Kidney tubule cell (primary cell): ENCODE measurements around the gene SOAT1.
"Not testable (repeated sequence)": the region's sequence is repeated elsewhere in the genome, so short reads cannot be mapped to it uniquely, and the experiment has no call there.

Experiments used
- DNase-seq: peaks from one replicate; pipeline ENCODE4 v3.0.0-alpha.2; 2018; ENCODE audit warnings: low spot score

The SOAT1 gene

GRCh38 chr1:179293340-179294327 lies at the start of gene SOAT1:
Gene SOAT1, plus strand, starts transcription at chr1:179293797. Its CDS starts 8,888 bp downstream, at chr1:179302685.
- DNase-seq = peak; percentile 95

- DNase-seq = not testable (repeated sequence)
Measured at GRCh38 chr1:179245426-179245825, 48.2 kb upstream of the SOAT1 start.

- DNase-seq = no peak
Measured at GRCh38 chr1:179247923-179248322, 45.7 kb upstream of the SOAT1 start.

GRCh38 chr1:179251675-179252074 lies 41.9 kb upstream of the SOAT1 start:
- peak; percentile 40 for DNase-seq

GRCh38 chr1:179252606-179253005 lies 41.0 kb upstream of the SOAT1 start:
- DNase-seq = no peak

- no peak for DNase-seq
Measured at GRCh38 chr1:179253286-179253972, 40.2 kb upstream of the SOAT1 start.

- DNase-seq = no peak
Measured at GRCh38 chr1:179262183-179262582, 31.4 kb upstream of the SOAT1 start.

- DNase-seq = no peak
Measured at GRCh38 chr1:179263121-179263520, 30.5 kb upstream of the SOAT1 start.

GRCh38 chr1:179264507-179264906 lies 29.1 kb upstream of the SOAT1 start:
- peak; percentile 4 for DNase-seq

GRCh38 chr1:179269071-179269470 lies 24.5 kb upstream of the SOAT1 start:
- DNase-seq = no peak

- not testable (repeated sequence) for DNase-seq
Measured at GRCh38 chr1:179274424-179274823, 19.2 kb upstream of the SOAT1 start.

GRCh38 chr1:179278920-179279319 lies 14.7 kb upstream of the SOAT1 start:
- DNase-seq = no peak

GRCh38 chr1:179283992-179284391 lies 9.6 kb upstream of the SOAT1 start:
- no peak for DNase-seq

GRCh38 chr1:179287946-179288345 lies 5.7 kb upstream of the SOAT1 start:
- DNase-seq = peak; percentile 80

GRCh38 chr1:179288977-179289376 lies 4.6 kb upstream of the SOAT1 start:
- DNase-seq = no peak

GRCh38 chr1:179295164-179295755 lies 1.7 kb downstream of the SOAT1 start:
- DNase-seq = no peak

GRCh38 chr1:179296356-179297104 lies 2.9 kb downstream of the SOAT1 start:
- no peak for DNase-seq

GRCh38 chr1:179297105-179297378 lies 3.4 kb downstream of the SOAT1 start:
- DNase-seq = no peak

- DNase-seq = no peak
Measured at GRCh38 chr1:179298952-179299351, 5.4 kb downstream of the SOAT1 start.

- DNase-seq = no peak
Measured at GRCh38 chr1:179300112-179300511, 6.5 kb downstream of the SOAT1 start.

GRCh38 chr1:179302070-179302469 lies 8.5 kb downstream of the SOAT1 start:
- no peak for DNase-seq

GRCh38 chr1:179303200-179303785 lies 9.7 kb downstream of the SOAT1 start:
- no peak for DNase-seq
